Measurements from ENCODE around the gene FOXN3. TPM values are rescaled to one million over a fixed set of nuclear protein-coding genes. Genes with fewer than 3 reads are reported as not detected.

FOXN3 gene
- polyA plus RNA-seq, 3 donors, result 26.9 to 32.0 (median 27.8) TPM

- DNase-seq, result no peak
These were observed 184.6 kb downstream of the FOXN3 start for GRCh38 chr14:89232265-89233070.

GRCh38 chr14:89231426-89232113 lies 185.5 kb downstream of the FOXN3 start:
- DNase-seq, result no peak

DNA sequence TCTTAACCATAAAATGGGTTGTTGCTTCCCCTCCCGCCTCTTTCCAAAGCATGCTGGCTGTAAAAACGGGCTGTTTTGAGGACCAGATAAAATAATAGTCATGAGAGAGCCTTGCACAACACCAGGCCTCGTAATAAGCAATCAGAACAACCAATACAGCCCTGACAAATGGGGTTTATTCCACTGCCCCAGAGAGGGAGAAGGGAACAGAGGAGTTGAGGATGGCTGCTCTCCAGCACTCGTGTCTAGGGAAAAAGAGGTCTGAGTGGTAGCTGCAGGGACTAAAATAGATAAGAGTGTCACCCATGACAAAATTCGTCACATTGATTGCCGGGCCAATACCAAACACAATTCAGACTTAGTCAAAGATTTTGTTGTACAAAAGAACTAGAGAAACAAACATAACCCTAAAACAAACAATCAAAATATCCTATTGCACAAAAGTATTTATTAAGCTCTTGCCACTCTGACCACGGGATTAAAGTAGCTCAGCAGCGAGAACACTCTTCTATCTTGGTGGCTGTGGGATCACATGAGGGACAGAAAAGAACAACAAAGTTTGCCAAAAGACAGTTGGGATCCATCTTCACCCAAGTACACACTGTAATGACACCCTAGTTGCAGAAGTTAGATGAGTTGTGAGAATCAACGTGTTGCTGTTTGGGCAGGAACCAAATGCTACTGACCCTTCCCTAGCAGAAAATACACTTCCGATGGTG lies 188.0 kb downstream of the FOXN3 start:
- DNase-seq, result no peak

DNA sequence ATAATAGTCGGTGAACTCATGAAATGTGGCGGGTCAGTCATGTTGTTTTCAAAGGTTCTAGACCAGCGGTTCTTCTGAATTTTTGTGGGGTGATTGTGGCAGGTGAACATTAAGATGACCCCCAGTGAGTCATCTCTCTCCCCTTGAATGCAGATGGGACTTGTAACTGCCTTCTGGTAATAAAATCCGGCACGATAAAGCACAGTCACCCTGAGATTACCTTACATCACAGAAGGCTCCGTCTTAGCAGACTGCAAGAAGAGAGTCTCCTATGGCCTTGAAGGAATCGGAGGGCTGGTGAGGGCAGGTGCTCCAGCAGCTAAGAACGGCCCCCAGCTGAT lies 189.6 kb downstream of the FOXN3 start:
- DNase-seq, result no peak

- DNase-seq, result no peak
These were observed 190.1 kb downstream of the FOXN3 start for GRCh38 chr14:89226801-89227495.

- DNase-seq, result no peak
These were observed 191.4 kb downstream of the FOXN3 start for GRCh38 chr14:89225607-89226006.

GRCh38 chr14:89221109-89221810 lies 195.8 kb downstream of the FOXN3 start:
- DNase-seq, result peak; percentile 70

GRCh38 chr14:89219051-89219450 lies 198.0 kb downstream of the FOXN3 start:
- no peak for DNase-seq

- no peak for DNase-seq
These were observed 199.1 kb downstream of the FOXN3 start for GRCh38 chr14:89217891-89218290.

DNA sequence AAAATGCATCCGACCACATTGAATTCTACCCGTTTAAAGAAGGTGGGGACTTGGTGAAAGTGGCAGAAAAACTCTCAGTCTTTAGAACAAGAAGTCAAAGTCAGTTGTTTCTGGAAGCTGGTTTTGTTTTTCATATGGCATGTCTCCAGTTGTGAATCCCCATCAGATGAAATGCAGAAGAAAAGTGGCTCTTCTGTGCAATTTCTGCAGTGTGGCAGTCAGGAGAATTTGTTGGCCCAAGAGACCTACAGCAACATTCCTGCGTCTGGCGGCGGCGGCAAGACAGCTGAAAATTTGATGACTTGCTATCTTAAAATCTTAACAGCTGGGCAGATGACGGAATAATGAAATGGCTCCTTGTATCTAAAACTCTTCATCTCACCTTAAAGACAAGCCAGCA lies 201.5 kb downstream of the FOXN3 start:
- DNase-seq, result no peak

DNA sequence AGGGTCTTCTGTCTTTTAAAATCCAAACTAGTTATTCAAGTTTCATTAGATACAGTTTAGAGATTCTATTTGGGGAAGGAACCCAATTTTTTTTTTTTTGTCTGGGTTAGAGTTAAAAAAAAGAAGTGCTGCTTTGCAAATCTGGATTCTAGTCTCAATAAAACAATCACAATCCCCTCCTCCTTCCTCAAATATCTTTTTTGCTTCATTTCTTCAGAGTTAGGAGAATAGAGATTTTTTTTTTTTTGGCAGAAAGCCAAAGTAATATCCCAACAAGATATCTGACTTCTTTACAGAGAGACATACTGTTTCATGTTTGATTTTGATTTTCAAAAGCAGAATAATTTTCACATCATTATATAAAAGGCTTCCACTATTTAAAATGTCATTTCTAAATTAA lies 201.9 kb downstream of the FOXN3 start:
- no peak for DNase-seq

GRCh38 chr14:89214221-89214965 lies 202.6 kb downstream of the FOXN3 start:
- no peak for DNase-seq

GRCh38 chr14:89212386-89213235 lies 204.4 kb downstream of the FOXN3 start:
- DNase-seq, result no peak

GRCh38 chr14:89209558-89209957 lies 207.5 kb downstream of the FOXN3 start:
- no peak for DNase-seq

GRCh38 chr14:89207925-89208328 lies 209.1 kb downstream of the FOXN3 start:
- no peak for DNase-seq

DNA sequence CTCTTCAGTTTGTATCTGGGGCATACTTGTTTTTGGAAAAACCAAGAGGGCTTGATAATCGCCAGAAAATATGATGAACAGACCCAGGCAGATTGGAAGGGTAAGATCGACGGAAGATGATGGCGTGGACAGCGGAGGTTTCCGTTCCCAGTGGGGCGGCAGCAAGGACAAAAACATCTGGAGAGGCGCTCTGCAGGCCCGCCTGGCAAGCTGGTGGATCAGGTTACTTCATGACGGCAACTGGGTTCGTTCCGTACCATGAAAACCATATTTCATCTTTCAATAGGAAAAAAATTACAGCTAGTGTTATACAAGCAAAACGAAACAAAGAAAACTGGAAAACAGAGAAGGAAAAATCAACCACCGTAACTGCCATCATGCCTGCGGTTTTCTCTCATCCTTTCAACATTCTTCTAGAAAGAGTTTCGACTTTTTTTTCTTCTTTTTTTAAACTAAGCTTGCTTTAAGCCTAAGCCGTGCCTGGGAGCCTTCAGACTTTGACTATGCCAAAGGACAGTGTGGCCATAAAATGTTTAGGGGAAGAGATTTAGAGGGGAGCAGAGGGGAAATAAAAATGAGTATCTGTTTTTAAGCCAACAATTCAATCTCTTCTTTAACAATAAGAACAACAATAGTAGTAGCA lies 210.5 kb downstream of the FOXN3 start:
- no peak for DNase-seq

GRCh38 chr14:89205137-89205740 lies 211.8 kb downstream of the FOXN3 start:
- DNase-seq, result no peak

DNA sequence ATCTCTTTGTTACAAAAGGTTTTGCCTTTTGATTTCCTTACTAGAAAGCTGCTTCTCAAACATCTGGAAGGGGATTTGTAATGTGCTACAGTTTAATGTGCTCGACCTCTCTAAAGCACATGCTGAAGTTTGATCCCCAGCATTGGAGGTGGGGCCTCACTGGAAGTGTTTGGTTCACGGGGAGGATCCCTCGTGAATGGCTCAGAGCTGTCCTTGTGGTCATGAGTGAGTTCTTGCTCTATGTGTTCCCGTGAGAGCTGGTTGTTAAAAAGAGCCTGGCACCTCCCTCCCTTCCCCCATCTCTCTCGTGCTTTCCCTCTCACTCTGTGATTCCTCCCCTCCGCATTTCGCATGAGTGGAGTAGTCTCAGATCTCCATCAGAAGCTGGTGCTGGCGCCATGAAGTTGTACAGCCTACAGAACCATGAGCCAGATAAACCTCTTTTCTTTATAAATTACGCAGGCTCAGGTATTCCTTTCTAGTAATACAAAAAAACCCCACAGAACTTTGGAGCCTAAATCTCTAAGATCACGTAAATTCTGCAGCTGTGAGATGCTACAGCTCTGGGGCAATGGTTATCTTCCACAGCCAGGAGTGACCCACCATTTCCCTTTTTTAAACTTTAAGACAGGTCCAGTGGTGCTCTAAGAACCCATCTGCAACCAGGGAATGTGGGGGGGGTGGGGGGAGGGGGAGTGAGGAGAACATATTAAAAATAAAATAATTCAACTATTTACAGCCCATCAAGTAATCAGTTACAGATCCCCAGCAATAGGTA lies 214.4 kb downstream of the FOXN3 start:
- no peak for DNase-seq
